Measurements from ENCODE around the gene GRIN2C.

DNA sequence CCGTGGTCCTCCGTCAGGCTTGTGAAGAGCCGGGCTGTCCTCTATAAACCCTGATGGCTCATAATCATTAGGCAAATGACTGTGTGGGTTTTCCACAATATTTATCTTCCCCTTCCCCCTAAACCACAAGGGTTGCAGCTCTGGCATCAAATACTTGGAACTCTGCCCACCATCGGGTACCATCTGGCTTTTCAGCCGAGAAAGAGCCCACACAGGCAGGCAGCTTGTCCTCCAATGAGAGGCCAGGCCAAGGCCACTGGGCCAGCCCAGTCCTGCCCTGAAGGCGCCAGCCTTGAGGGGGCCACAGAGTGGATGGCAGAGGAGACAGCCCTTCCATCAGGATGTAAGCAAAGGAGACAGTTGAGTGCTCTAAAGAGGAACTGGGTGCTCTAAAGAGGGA is 51.8 kb downstream of the GRIN2C start:
- no peak for TF ChIP-seq CTCF (IDR thresholded peaks at IDR 0.05; ENCODE audit: low read length)
- no peak for TF ChIP-seq EZH2 (optimal IDR thresholded peaks at IDR 0.05; ENCODE audit: low read depth, low read length)
- TF ChIP-seq EZH2phosphoT487 (IDR thresholded peaks at IDR 0.05; ENCODE audit: low read length) = no peak
